Measurements from ENCODE around the gene PANX3. TPM values are rescaled to one million over a fixed set of nuclear protein-coding genes. Genes with fewer than 3 reads are reported as not detected.

PANX3 gene
- total RNA-seq, 1 experiment from 2014 or later = not detected

- Histone ChIP-seq H2BK15ac (ENCODE audit: low read depth, low read length) (no peak overlapping the region), H4K91ac (ENCODE audit: insufficient read length, low read depth, low read length) (no peak overlapping the region), H3K27ac (ENCODE audit: insufficient read length, low read depth, low read length) (no peak overlapping the region), H2AK5ac (ENCODE audit: insufficient read length, low read length) (no peak overlapping the region), H3K4me1 (ENCODE audit: insufficient read depth, low read length) (no peaks in the 10 kb centered on the region), H3K79me1 (ENCODE audit: insufficient read depth, low read depth, low read length, poor library complexity, severe bottlenecking) (no peaks in the 10 kb centered on the region), H2AFZ (ENCODE audit: low read length) (no peak overlapping the region), H2BK12ac (ENCODE audit: insufficient read length, low read depth, low read length) (no peak overlapping the region), H3K14ac (ENCODE audit: insufficient read depth, low read length) (no peak overlapping the region), H3K27me3 (ENCODE audit: insufficient read depth, low read length) (no peaks in the 10 kb centered on the region), H3T11ph (ENCODE audit: low read length) (no peak overlapping the region), H4K8ac (replicated peaks; ENCODE audit: insufficient read length, low read depth, low read length) (no peak overlapping the region), H3K79me2 (ENCODE audit: insufficient read depth, low read length) (no peaks in the 10 kb centered on the region), H4K20me1 (ENCODE audit: control insufficient read depth, insufficient read depth, insufficient read length) (no peaks in the 10 kb centered on the region), H3K23ac (ENCODE audit: insufficient read length, low read depth, low read length) (no peak overlapping the region), H2BK20ac (ENCODE audit: low read depth, low read length, poor library complexity, severe bottlenecking) (no peak overlapping the region), H3K56ac (ENCODE audit: insufficient read length, low read depth, low read length) (no peak overlapping the region), H3K18ac (ENCODE audit: insufficient read length, low read depth, low read length) (no peak overlapping the region), H3K4ac (ENCODE audit: low read depth, low read length) (no peak overlapping the region), H2BK5ac (ENCODE audit: insufficient read length, low read length) (no peak overlapping the region), H4K5ac (ENCODE audit: insufficient read length, low read depth, low read length) (no peak overlapping the region), H3K9ac (ENCODE audit: extremely low read depth, insufficient read length, low read length) (no peak overlapping the region), H2BK120ac (ENCODE audit: low read depth, low read length, poor library complexity, severe bottlenecking) (no peak overlapping the region), H3K23me2 (ENCODE audit: insufficient read length, low read depth, low read length, poor library complexity, severe bottlenecking) (no peaks in the 10 kb centered on the region), H3K9me3 (ENCODE audit: control insufficient read depth, low read depth, low read length) (no peaks in the 10 kb centered on the region), H3K4me2 (ENCODE audit: insufficient read depth, insufficient read length, low read length) (no peak overlapping the region)
- Mint-ChIP-seq H3K4me3 (no peak overlapping the region), H3K27ac (no peak overlapping the region), H3K36me3 (ENCODE audit: insufficient read depth in 1 of 3, low read depth in 3 of 3) (no peaks in the 10 kb centered on the region), H3K9me3 (no peaks in the 10 kb centered on the region), H3K4me1 (0 out of 4 replicates have a peak, but pooled peaks cover 0 to 3% of the 10 kb centered on the region in 2 experiments), H3K27me3 (ENCODE audit: low read depth) (no peaks in the 10 kb centered on the region)
- no peak for DNase-seq
- no CpG with 5 or more reads among the region's 4 CpGs for WGBS (ENCODE audit: extremely low coverage, insufficient read length, low lambda C conversion rate)
- TF ChIP-seq, protein P1, sequence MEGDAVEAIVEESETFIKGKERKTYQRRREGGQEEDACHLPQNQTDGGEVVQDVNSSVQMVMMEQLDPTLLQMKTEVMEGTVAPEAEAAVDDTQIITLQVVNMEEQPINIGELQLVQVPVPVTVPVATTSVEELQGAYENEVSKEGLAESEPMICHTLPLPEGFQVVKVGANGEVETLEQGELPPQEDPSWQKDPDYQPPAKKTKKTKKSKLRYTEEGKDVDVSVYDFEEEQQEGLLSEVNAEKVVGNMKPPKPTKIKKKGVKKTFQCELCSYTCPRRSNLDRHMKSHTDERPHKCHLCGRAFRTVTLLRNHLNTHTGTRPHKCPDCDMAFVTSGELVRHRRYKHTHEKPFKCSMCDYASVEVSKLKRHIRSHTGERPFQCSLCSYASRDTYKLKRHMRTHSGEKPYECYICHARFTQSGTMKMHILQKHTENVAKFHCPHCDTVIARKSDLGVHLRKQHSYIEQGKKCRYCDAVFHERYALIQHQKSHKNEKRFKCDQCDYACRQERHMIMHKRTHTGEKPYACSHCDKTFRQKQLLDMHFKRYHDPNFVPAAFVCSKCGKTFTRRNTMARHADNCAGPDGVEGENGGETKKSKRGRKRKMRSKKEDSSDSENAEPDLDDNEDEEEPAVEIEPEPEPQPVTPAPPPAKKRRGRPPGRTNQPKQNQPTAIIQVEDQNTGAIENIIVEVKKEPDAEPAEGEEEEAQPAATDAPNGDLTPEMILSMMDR (conservative IDR thresholded peaks at IDR 0.05) = no peak
Observed at GRCh38 chr11:124584681-124585372, 26.4 kb upstream of the PANX3 start.
